ENCODE results near the gene GTF2E1.
"Not testable (repeated sequence)": the region's sequence is repeated elsewhere in the genome, so short reads cannot be mapped to it uniquely, and the experiment has no call there.

- TF ChIP-seq, protein P1, sequence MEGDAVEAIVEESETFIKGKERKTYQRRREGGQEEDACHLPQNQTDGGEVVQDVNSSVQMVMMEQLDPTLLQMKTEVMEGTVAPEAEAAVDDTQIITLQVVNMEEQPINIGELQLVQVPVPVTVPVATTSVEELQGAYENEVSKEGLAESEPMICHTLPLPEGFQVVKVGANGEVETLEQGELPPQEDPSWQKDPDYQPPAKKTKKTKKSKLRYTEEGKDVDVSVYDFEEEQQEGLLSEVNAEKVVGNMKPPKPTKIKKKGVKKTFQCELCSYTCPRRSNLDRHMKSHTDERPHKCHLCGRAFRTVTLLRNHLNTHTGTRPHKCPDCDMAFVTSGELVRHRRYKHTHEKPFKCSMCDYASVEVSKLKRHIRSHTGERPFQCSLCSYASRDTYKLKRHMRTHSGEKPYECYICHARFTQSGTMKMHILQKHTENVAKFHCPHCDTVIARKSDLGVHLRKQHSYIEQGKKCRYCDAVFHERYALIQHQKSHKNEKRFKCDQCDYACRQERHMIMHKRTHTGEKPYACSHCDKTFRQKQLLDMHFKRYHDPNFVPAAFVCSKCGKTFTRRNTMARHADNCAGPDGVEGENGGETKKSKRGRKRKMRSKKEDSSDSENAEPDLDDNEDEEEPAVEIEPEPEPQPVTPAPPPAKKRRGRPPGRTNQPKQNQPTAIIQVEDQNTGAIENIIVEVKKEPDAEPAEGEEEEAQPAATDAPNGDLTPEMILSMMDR (IDR thresholded peaks at IDR 0.05), result not testable (repeated sequence)
- not testable (repeated sequence) for TF ChIP-seq POLR2A (IDR thresholded peaks at IDR 0.05)
Measured at GRCh38 chr3:120758551-120758950, 16.0 kb downstream of the GTF2E1 start.
